Epithelial cell of esophagus (primary cell): ENCODE results near the gene SH3BP5L.

ENCODE experiments used
- DNase-seq: peaks from one replicate; pipeline ENCODE4 v3.0.0; 2010; ENCODE audit warnings: low read depth
- H3K4me3 ChIP-seq: 2 replicates; pipeline ENCODE4 v1.5.1; 2011; ENCODE audit warnings: mild to moderate bottlenecking, low read length, control low read depth
- CTCF ChIP-seq: IDR thresholded peaks from 2 replicates; pipeline ENCODE4 v1.5.1; 2011; ENCODE audit warnings: low read depth, mild to moderate bottlenecking, low read length, control low read depth, inconsistent platforms; ENCODE audit not compliant: insufficient read depth; ENCODE audit errors: missing control alignments

SH3BP5L gene

GRCh38 chr1:248857201-248857600 is 31.5 kb upstream of the SH3BP5L start:
- peak overlapping the region; percentile 85 for H3K4me3 ChIP-seq
- no peak for TF ChIP-seq CTCF
- DNase-seq, result no peak

- no peak overlapping the region for H3K4me3 ChIP-seq
- no peak for TF ChIP-seq CTCF
- DNase-seq, result no peak
Measured at GRCh38 chr1:248856176-248856575, 30.5 kb upstream of the SH3BP5L start.

- TF ChIP-seq CTCF, result no peak
- DNase-seq, result no peak
- H3K4me3 ChIP-seq, result no peak overlapping the region
Measured at GRCh38 chr1:248855580-248855979, 29.9 kb upstream of the SH3BP5L start.

GRCh38 chr1:248853663-248854375 is 28.1 kb upstream of the SH3BP5L start:
- TF ChIP-seq CTCF, result no peak
- no peak overlapping the region for H3K4me3 ChIP-seq
- DNase-seq, result no peak

- no peak for DNase-seq
- no peak overlapping the region for H3K4me3 ChIP-seq
- TF ChIP-seq CTCF, result no peak
Measured at GRCh38 chr1:248852481-248853405, 27.0 kb upstream of the SH3BP5L start.

GRCh38 chr1:248851390-248851789 is 25.7 kb upstream of the SH3BP5L start:
- no peak for DNase-seq
- no peak for TF ChIP-seq CTCF
- H3K4me3 ChIP-seq, result no peak overlapping the region
